ENCODE results near the gene CYP3A5.

DNA sequence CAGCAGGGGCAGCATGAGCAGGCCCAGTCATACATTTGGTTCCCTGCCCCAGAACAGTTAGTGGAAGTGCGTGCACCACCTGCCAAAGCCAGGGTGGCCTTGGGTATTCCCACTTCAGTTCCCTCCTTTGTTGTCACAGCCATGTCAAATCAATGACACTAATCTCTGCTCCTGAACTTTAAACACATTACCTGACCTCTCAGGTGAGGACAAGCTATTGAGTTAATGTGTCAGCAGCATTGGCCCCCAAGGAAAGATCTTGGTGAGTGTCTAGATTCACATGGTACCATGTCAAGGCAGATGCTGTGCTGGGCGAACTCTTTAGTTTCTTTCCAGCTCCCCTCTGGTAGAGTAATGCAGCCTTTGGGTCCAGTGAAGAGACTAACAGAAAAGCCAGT is 2.1 kb downstream of the CYP3A5 start:
- no peak for TF ChIP-seq CTCF (IDR thresholded peaks at IDR 0.05)
- no peak for TF ChIP-seq POLR2A (IDR thresholded peaks at IDR 0.05)

All from adrenal gland (tissue), 5 donors.